B cell (primary cell): ENCODE results near the gene ZBED4. TPM values are rescaled to one million over a fixed set of nuclear protein-coding genes. Genes with fewer than 3 reads are reported as not detected.
A peak's percentile ranks its signal among the peaks of the same experiment; 100 is the strongest.

Source experiments
- ATAC-seq: fragments of 200-7000 bp; cut with Tn5 transposase; one replicate; pipeline ENCODE4 v1.10.0; 2021; ENCODE audit warnings: low read depth, mild to moderate bottlenecking, moderate number of reproducible peaks, moderate library complexity
- CTCF ChIA-PET: fragments of 350-600 bp; sonication (Branson Sonifier 250); formaldehyde crosslinking; loops from one replicate; lab custom pipeline; 2021; ENCODE audit warnings: antibody characterized with exemption, inconsistent platforms; lab: Charles Lee
- POLR2A ChIA-PET: fragments of 350-600 bp; sonication (Branson Sonifier 250); formaldehyde crosslinking; loops from one replicate; lab custom pipeline; 2021; ENCODE audit warnings: antibody characterized with exemption; lab: Charles Lee
- DNase-seq: peaks from one replicate; pipeline ENCODE4 v3.0.0; 2013
- H2AFZ ChIP-seq: 2 replicates; pipeline ENCODE4 v1.6.1; 2012; ENCODE audit warnings: mild to moderate bottlenecking, low read depth, low read length; ENCODE audit not compliant: insufficient read depth, poor library complexity, severe bottlenecking
- H3K27ac ChIP-seq, 2 donors: 1 replicate in 1 of 2; 2 replicates in 1 of 2; pipeline ENCODE4 v1.5.1; 2012 to 2013; ENCODE audit warnings: low read length in 2 of 2, mild to moderate bottlenecking in 2 of 2, moderate library complexity in 1 of 2
- H3K27me3 ChIP-seq, 4 experiments: fragments of 200-600 bp in 1 of 4; sonication (generic) in 1 of 4; replicated peaks in 1 of 4; 1 replicate in 2 of 4; 2 replicates in 2 of 4; pipeline versions ENCODE4 v1.6.1 to v1.7.0; 2013 to 2016; ENCODE audit warnings: low read length in 3 of 4, mild to moderate bottlenecking in 2 of 4, mixed read lengths in 1 of 4, moderate library complexity in 1 of 4; ENCODE audit not compliant: insufficient read depth in 4 of 4, control insufficient read depth in 3 of 4; ENCODE audit errors: control extremely low read depth in 1 of 4
- H3K36me3 ChIP-seq, 2 experiments: replicated peaks in 1 of 2; 1 replicate in 1 of 2; 2 replicates in 1 of 2; pipeline versions ENCODE4 v1.6.1 to v1.7.1; 2013; ENCODE audit warnings: low read length in 1 of 2; ENCODE audit not compliant: insufficient read depth in 2 of 2, control insufficient read depth in 1 of 2; ENCODE audit errors: control extremely low read depth in 1 of 2, extremely low read depth in 1 of 2
- H3K4me1 ChIP-seq, 2 donors: fragments of 200-600 bp in 1 of 2; sonication (generic) in 1 of 2; 1 replicate in 1 of 2; 2 replicates in 1 of 2; pipeline versions ENCODE4 v1.5.1 to v1.6.1; 2013 to 2017; ENCODE audit warnings: low read length in 2 of 2; ENCODE audit not compliant: control insufficient read depth in 2 of 2, insufficient read depth in 2 of 2
- H3K4me2 ChIP-seq: replicated peaks from 2 replicates; pipeline ENCODE3; 2012; ENCODE audit warnings: mild to moderate bottlenecking, low read depth, low read length; ENCODE audit not compliant: poor library complexity, severe bottlenecking
- H3K4me3 ChIP-seq, 5 experiments: fragments of 200-600 bp in 1 of 5; sonication (generic) in 1 of 5; 1 replicate in 3 of 5; 2 replicates in 2 of 5; pipeline versions ENCODE4 v1.5.1 to v1.7.0; 2011 to 2016; ENCODE audit warnings: low read length in 4 of 5, mild to moderate bottlenecking in 4 of 5, low read depth in 2 of 5, control low read depth in 1 of 5, moderate library complexity in 1 of 5; ENCODE audit not compliant: insufficient read depth in 1 of 5; ENCODE audit errors: control extremely low read depth in 1 of 5, extremely low read depth in 1 of 5
- H3K79me2 ChIP-seq: fragments of 200-600 bp; sonication (generic); one replicate; pipeline ENCODE4 v1.6.0; 2016; ENCODE audit warnings: low read length; ENCODE audit not compliant: control insufficient read depth, insufficient read depth
- H3K9ac ChIP-seq: fragments of 200-600 bp; sonication (generic); 2 replicates; pipeline ENCODE4 v1.6.1; 2017; ENCODE audit warnings: mild to moderate bottlenecking, low read length, moderate library complexity
- H3K9me3 ChIP-seq, 3 donors: one replicate each; pipeline versions ENCODE4 v1.6.1 to v1.7.1; 2013; ENCODE audit warnings: low read length in 2 of 3; ENCODE audit not compliant: control insufficient read depth in 2 of 3, insufficient read depth in 1 of 3; ENCODE audit errors: control extremely low read depth in 1 of 3
- H4K20me1 ChIP-seq: 2 replicates; pipeline ENCODE4 v1.6.0; 2012; ENCODE audit warnings: mild to moderate bottlenecking, low read length; ENCODE audit not compliant: insufficient read depth, control insufficient read depth, poor library complexity, severe bottlenecking
- H3K27ac Mint-ChIP-seq: one replicate; pipeline ENCODE4 v1.8.0; 2021; ENCODE audit warnings: mixed read lengths
- H3K27me3 Mint-ChIP-seq: one replicate; pipeline ENCODE4 v1.8.0; 2021; ENCODE audit warnings: mixed read lengths
- H3K4me1 Mint-ChIP-seq: one replicate; pipeline ENCODE4 v1.8.0; 2021; ENCODE audit warnings: mixed read lengths
- H3K4me3 Mint-ChIP-seq: one replicate; pipeline ENCODE4 v1.8.0; 2021; ENCODE audit warnings: mixed read lengths
- H3K9me3 Mint-ChIP-seq: one replicate; pipeline ENCODE4 v1.8.0; 2022; ENCODE audit warnings: mixed read lengths; ENCODE audit not compliant: insufficient read depth
- CTCF ChIP-seq: fragments of 200-600 bp; IDR thresholded peaks from one replicate; pipeline ENCODE4 v1.8.0; 2022; ENCODE audit warnings: antibody characterized with exemption, mild to moderate bottlenecking
- EZH2 ChIP-seq: IDR thresholded peaks from 2 replicates; pipeline ENCODE4 v1.6.1; 2012; ENCODE audit warnings: borderline replicate concordance, low read depth, mild to moderate bottlenecking, moderate library complexity, low read length; ENCODE audit not compliant: insufficient read depth, poor library complexity, severe bottlenecking
- WGBS: methylation state at CpG from one replicate; pipeline ENCODE4 v1.1.5; 2013; ENCODE audit warnings: missing lambda C conversion rate; ENCODE audit not compliant: insufficient coverage; 5-methylcytosine and 5-hydroxymethylcytosine counted together
- intact Hi-C: fragments of 100-400 bp; cut with micrococcal nuclease; formaldehyde crosslinking; loops from one replicate; pipeline ENCODE4 v1.10.0; 2022
- polyA plus RNA-seq: library from polyadenylated mRNA; depleted of rRNA; stranded (reverse); fragments of >200 nt; gene quantifications from 2 replicates; pipeline ENCODE4 v1.2.3, GENCODE V29; 2012
- total RNA-seq, 2 donors: library from RNA; stranded (reverse); fragments of 120-200 nt in 1 of 2; gene quantifications; 1 replicate in 1 of 2; 2 replicates in 1 of 2; pipeline versions ENCODE4 v1.2.3 to v1.2.4, GENCODE V29; 2013 to 2022

Gene ZBED4
- total and polyA plus RNA-seq, 2 donors (not counting 1 experiment from before 2014, with no cell fraction given): 5.9 to 14.6 TPM

- Mint-ChIP-seq H3K27me3 (no peaks in the 10 kb centered on the region), H3K4me1 (peaks cover 62% of the 10 kb centered on the region), H3K27ac (no peak overlapping the region), H3K9me3 (no peaks in the 10 kb centered on the region), H3K4me3 (peak overlapping the region; percentile 4)
- TF ChIP-seq EZH2 (no peak), CTCF (no peak)
- ChIA-PET POLR2A (no interaction called here), CTCF (interaction anchor here (1.3 kb wide), 1 partner anchor 220 kb away, joined by 3 read pairs; no protein-coding TSS in a partner anchor)
- Histone ChIP-seq H4K20me1 (peaks cover 96% of the 10 kb centered on the region), H3K36me3 (peaks cover 2 to 9% of the 10 kb centered on the region in 2 experiments), H3K27me3 (no peaks in the 10 kb centered on the region), H3K4me1 (peaks cover 23 to 26% of the 10 kb centered on the region in 2 donors), H3K9me3 (no peaks in the 10 kb centered on the region), H3K4me2 (peak overlapping the region; percentile 4), H3K4me3 (no peak overlapping the region), H3K79me2 (peaks cover 99% of the 10 kb centered on the region), H3K9ac (no peak overlapping the region), H3K27ac (no peak overlapping the region), H2AFZ (no peak overlapping the region)
- ATAC-seq (no peak), DNase-seq (no peak)
- WGBS: 63% methylated on average over 3 of the region's 5 CpGs
- intact Hi-C loops: no loop called here
These were observed 43.2 kb upstream of the ZBED4 start for GRCh38 chr22:49810363-49811019.

GRCh38 chr22:49811020-49811791 lies 42.4 kb upstream of the ZBED4 start:
- peaks cover 2 to 13% of the 10 kb centered on the region in 2 experiments for H3K36me3 ChIP-seq
- TF ChIP-seq EZH2: no peak
- no peak for TF ChIP-seq CTCF
- no peaks in the 10 kb centered on the region for H3K27me3 Mint-ChIP-seq
- CTCF ChIA-PET: no interaction called here
- no peak overlapping the region for H3K4me3 ChIP-seq
- H3K4me3 Mint-ChIP-seq: no peak overlapping the region
- H3K9me3 ChIP-seq: no peaks in the 10 kb centered on the region
- POLR2A ChIA-PET: no interaction called here
- ATAC-seq: no peak
- H3K4me1 Mint-ChIP-seq: peaks cover 62% of the 10 kb centered on the region
- peak overlapping the region in 1 of 2 donors; percentile 12 for H3K27ac ChIP-seq
- peaks cover 99% of the 10 kb centered on the region for H3K79me2 ChIP-seq
- H3K4me1 ChIP-seq: peaks cover 23 to 26% of the 10 kb centered on the region in 2 donors
- H3K27me3 ChIP-seq: no peaks in the 10 kb centered on the region
- no peak overlapping the region for H3K27ac Mint-ChIP-seq
- peaks cover 96% of the 10 kb centered on the region for H4K20me1 ChIP-seq
- H3K9me3 Mint-ChIP-seq: no peaks in the 10 kb centered on the region
- DNase-seq: no peak
- H2AFZ ChIP-seq: no peak overlapping the region
- no peak overlapping the region for H3K9ac ChIP-seq
- intact Hi-C loops: no loop called here
- 25% methylated on average over 15 of the region's 18 CpGs for WGBS
- H3K4me2 ChIP-seq: peak overlapping the region; percentile 4
